Ascending aorta (tissue), 2 donors: ENCODE results near the gene FAT1. TPM values are rescaled to one million over a fixed set of nuclear protein-coding genes. Genes with fewer than 3 reads are reported as not detected.

Experiments used
- DNase-seq, 2 donors: peaks; one replicate each; pipeline ENCODE4 v3.0.0-alpha.2; 2019; ENCODE audit warnings: low spot score in 2 of 2
- H3K27ac ChIP-seq, 2 donors: fragments of 200-600 bp; sonication (generic); one replicate each; pipeline ENCODE4 v1.5.1; 2016 to 2017; ENCODE audit warnings: mild to moderate bottlenecking in 1 of 2
- H3K27me3 ChIP-seq: fragments of 200-600 bp; sonication (generic); one replicate; pipeline ENCODE4 v1.5.1; 2017
- H3K36me3 ChIP-seq, 2 donors: fragments of 200-600 bp; sonication (generic); one replicate each; pipeline ENCODE4 v1.5.1; 2016
- H3K4me1 ChIP-seq, 2 donors: fragments of 200-600 bp; sonication (generic); one replicate each; pipeline ENCODE4 v1.5.1; 2016 to 2017; ENCODE audit warnings: mild to moderate bottlenecking in 1 of 2
- H3K4me3 ChIP-seq, 2 donors: fragments of 200-600 bp; sonication (generic); one replicate each; pipeline ENCODE4 v1.5.1; 2016 to 2017; ENCODE audit warnings: mild to moderate bottlenecking in 1 of 2
- H3K9me3 ChIP-seq, 2 donors: fragments of 200-600 bp; sonication (generic); one replicate each; pipeline ENCODE4 v1.5.1; 2016
- CTCF ChIP-seq, 3 experiments: fragments of 200-600 bp in 2 of 3; fragments of 450-650 bp in 1 of 3; sonication (generic) in 2 of 3; IDR thresholded peaks; one replicate each; pipeline ENCODE4 v1.5.1; 2016 to 2019; ENCODE audit warnings: antibody characterized with exemption in 3 of 3, mild to moderate bottlenecking in 1 of 3, moderate library complexity in 1 of 3
- intact Hi-C: fragments of 100-400 bp; cut with DNase I; formaldehyde crosslinking; loops from one replicate; pipeline ENCODE4 v1.15.1; 2023
- total RNA-seq: library from RNA; depleted of rRNA; stranded (reverse); fragments of >200 nt; gene quantifications from one replicate; pipeline ENCODE4 v1.1.0, GENCODE V29; 2016

Gene FAT1
- total RNA-seq, 1 donor from 2014 or later: 52.9 TPM

- no peak overlapping the region for H3K4me3 ChIP-seq
- intact Hi-C loops: no loop called here
- H3K4me1 ChIP-seq: no peaks in the 10 kb centered on the region
- H3K27ac ChIP-seq: no peak overlapping the region
- no peak for TF ChIP-seq CTCF (IDR thresholded peaks at IDR 0.05)
- H3K9me3 ChIP-seq: no peaks in the 10 kb centered on the region
- no peaks in the 10 kb centered on the region for H3K27me3 ChIP-seq
- H3K36me3 ChIP-seq: peaks cover 34 to 75% of the 10 kb centered on the region in 2 donors
- no peak for DNase-seq
Observed at GRCh38 chr4:186596346-186596745, 127.3 kb downstream of the FAT1 start.

- no peaks in the 10 kb centered on the region for H3K9me3 ChIP-seq
- H3K36me3 ChIP-seq: peaks cover 24 to 54% of the 10 kb centered on the region in 2 donors
- no peak for DNase-seq
- H3K27ac ChIP-seq: no peak overlapping the region
- intact Hi-C loops: no loop called here
- H3K27me3 ChIP-seq: no peaks in the 10 kb centered on the region
- no peak for TF ChIP-seq CTCF (IDR thresholded peaks at IDR 0.05)
- no peak overlapping the region for H3K4me3 ChIP-seq
- H3K4me1 ChIP-seq: no peaks in the 10 kb centered on the region
Observed at GRCh38 chr4:186593587-186593973, 130.1 kb downstream of the FAT1 start.

- no peak overlapping the region for H3K27ac ChIP-seq
- H3K9me3 ChIP-seq: no peaks in the 10 kb centered on the region
- no peak for DNase-seq
- intact Hi-C loops: no loop called here
- H3K4me3 ChIP-seq: no peak overlapping the region
- no peaks in the 10 kb centered on the region for H3K27me3 ChIP-seq
- H3K36me3 ChIP-seq: peaks cover 23 to 54% of the 10 kb centered on the region in 2 donors
- TF ChIP-seq CTCF (IDR thresholded peaks at IDR 0.05): no peak
- no peaks in the 10 kb centered on the region for H3K4me1 ChIP-seq
Observed at GRCh38 chr4:186592966-186593586, 130.6 kb downstream of the FAT1 start.

DNA sequence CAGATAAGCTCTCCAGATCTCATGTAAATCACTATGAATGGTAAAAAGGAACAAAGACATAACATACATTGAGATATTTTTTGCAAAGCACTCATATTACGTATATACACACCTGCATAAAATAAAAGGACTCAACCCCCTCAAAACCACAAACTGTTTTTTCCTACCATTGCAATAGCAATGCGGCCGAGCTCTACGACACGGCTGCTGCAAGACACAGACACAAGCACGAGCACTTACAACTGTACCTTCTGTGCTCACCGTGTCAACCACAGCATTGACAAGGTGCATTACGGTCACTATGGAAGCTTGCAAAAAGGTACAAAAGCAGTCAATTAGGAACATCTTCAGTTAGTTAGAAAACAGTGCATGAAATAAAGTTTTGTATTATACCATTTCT lies 131.2 kb downstream of the FAT1 start:
- DNase-seq: no peak
- H3K9me3 ChIP-seq: no peaks in the 10 kb centered on the region
- no peaks in the 10 kb centered on the region for H3K4me1 ChIP-seq
- H3K27me3 ChIP-seq: no peaks in the 10 kb centered on the region
- intact Hi-C loops: no loop called here
- H3K36me3 ChIP-seq: peaks cover 23 to 51% of the 10 kb centered on the region in 2 donors
- H3K27ac ChIP-seq: no peak overlapping the region
- no peak for TF ChIP-seq CTCF (IDR thresholded peaks at IDR 0.05)
- H3K4me3 ChIP-seq: no peak overlapping the region

DNA sequence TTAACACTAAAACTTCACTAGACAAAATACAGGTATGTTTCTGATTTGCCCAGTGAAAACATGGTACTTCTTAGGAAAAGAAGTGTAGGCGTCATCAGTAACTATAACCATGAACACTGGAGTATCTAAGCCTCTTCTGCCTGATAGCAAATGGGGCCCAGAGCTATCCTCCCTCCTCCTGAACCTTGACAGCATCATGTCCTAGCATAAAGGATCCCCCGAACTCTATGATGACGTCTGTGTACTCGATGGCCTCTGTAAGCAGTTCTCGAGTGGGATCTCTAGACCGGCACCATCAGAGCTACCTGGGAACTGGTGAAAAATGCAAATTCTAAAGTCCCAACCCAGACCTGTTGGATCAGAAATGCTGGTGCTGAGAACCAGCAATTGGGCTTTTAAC lies 132.0 kb downstream of the FAT1 start:
- intact Hi-C loops: no loop called here
- TF ChIP-seq CTCF (IDR thresholded peaks at IDR 0.05): no peak
- H3K27ac ChIP-seq: no peak overlapping the region
- no peaks in the 10 kb centered on the region for H3K27me3 ChIP-seq
- no peaks in the 10 kb centered on the region for H3K9me3 ChIP-seq
- no peak for DNase-seq
- H3K36me3 ChIP-seq: peaks cover 16 to 44% of the 10 kb centered on the region in 2 donors
- H3K4me1 ChIP-seq: no peaks in the 10 kb centered on the region
- no peak overlapping the region for H3K4me3 ChIP-seq

- TF ChIP-seq CTCF (IDR thresholded peaks at IDR 0.05): no peak
- no peaks in the 10 kb centered on the region for H3K9me3 ChIP-seq
- intact Hi-C loops: no loop called here
- no peak overlapping the region for H3K4me3 ChIP-seq
- no peak overlapping the region for H3K27ac ChIP-seq
- no peak for DNase-seq
- no peaks in the 10 kb centered on the region for H3K27me3 ChIP-seq
- peaks cover 3 to 21% of the 10 kb centered on the region in 2 donors for H3K36me3 ChIP-seq
- H3K4me1 ChIP-seq: peaks cover 0 to 3% of the 10 kb centered on the region in 2 donors
Observed at GRCh38 chr4:186588503-186588902, 135.2 kb downstream of the FAT1 start.
